Neural cell (in vitro differentiated cells): ENCODE results near the gene GET4. TPM values are rescaled to one million over a fixed set of nuclear protein-coding genes. Genes with fewer than 3 reads are reported as not detected.
"Not testable (repeated sequence)": the region's sequence is repeated elsewhere in the genome, so short reads cannot be mapped to it uniquely, and the experiment has no call there.

ENCODE experiments used
- H2AFZ ChIP-seq: fragments of 200-600, 300-800 bp; sonication (generic), shearing (Covaris generic); 2 replicates; pipeline ENCODE4 v1.6.0; 2014; ENCODE audit warnings: low read depth, mild to moderate bottlenecking, antibody characterized with exemption, low read length, moderate library complexity
- H3F3A ChIP-seq: fragments of 200-600 bp; shearing (Covaris generic); 2 replicates; pipeline ENCODE4 v1.6.1; 2016; ENCODE audit warnings: mild to moderate bottlenecking, moderate library complexity, mixed read lengths, antibody characterized with exemption, low read length; ENCODE audit not compliant: insufficient read depth, poor library complexity, severe bottlenecking
- H3K27ac ChIP-seq: fragments of 200-600, 300-800 bp; sonication (generic), shearing (Covaris generic); 2 replicates; pipeline ENCODE4 v1.5.1; 2014; ENCODE audit warnings: mild to moderate bottlenecking, low read length, moderate library complexity
- H3K27me3 ChIP-seq: fragments of 300-800, 200-600 bp; sonication (generic), shearing (Covaris generic); 2 replicates; pipeline ENCODE4 v1.6.0; 2014; ENCODE audit warnings: mild to moderate bottlenecking, low read depth, low read length, moderate library complexity; ENCODE audit not compliant: insufficient read depth
- H3K36me3 ChIP-seq: fragments of 300-800, 200-600 bp; sonication (generic), shearing (Covaris generic); 2 replicates; pipeline ENCODE4 v1.5.1; 2014; ENCODE audit warnings: mild to moderate bottlenecking, antibody characterized with exemption, low read length, moderate library complexity; ENCODE audit not compliant: insufficient read depth
- H3K4me2 ChIP-seq: fragments of 300-800, 200-600 bp; sonication (generic), shearing (Covaris generic); 2 replicates; pipeline ENCODE4 v1.6.0; 2014; ENCODE audit warnings: mild to moderate bottlenecking, low read length
- H3K4me3 ChIP-seq: fragments of 300-800, 200-600 bp; sonication (generic), shearing (Covaris generic); 2 replicates; pipeline ENCODE4 v1.5.1; 2014; ENCODE audit warnings: mild to moderate bottlenecking, low read length, moderate library complexity
- H3K79me2 ChIP-seq: fragments of 200-600 bp; shearing (Covaris generic); replicated peaks from 2 replicates; pipeline ENCODE4 v1.6.0; 2014; ENCODE audit warnings: mild to moderate bottlenecking, low read length, moderate library complexity; ENCODE audit not compliant: insufficient read depth
- H3K9ac ChIP-seq: fragments of 300-800, 200-600 bp; sonication (generic), shearing (Covaris generic); 2 replicates; pipeline ENCODE4 v1.6.1; 2016; ENCODE audit warnings: mild to moderate bottlenecking, low read length, mixed read lengths
- H3K9me2 ChIP-seq: fragments of 200-600 bp; shearing (Covaris generic); 2 replicates; pipeline ENCODE4 v1.6.1; 2016; ENCODE audit warnings: mild to moderate bottlenecking, low read length, mixed read lengths; ENCODE audit not compliant: insufficient read depth
- H3K9me3 ChIP-seq: fragments of 200-600, 300-800 bp; sonication (generic), shearing (Covaris generic); 2 replicates; pipeline ENCODE4 v1.6.1; 2016; ENCODE audit warnings: mild to moderate bottlenecking, mixed run types, low read length, moderate library complexity, mixed read lengths
- H4K20me1 ChIP-seq: fragments of 200-600 bp; shearing (Covaris generic); 2 replicates; pipeline ENCODE4 v1.6.1; 2016; ENCODE audit warnings: mild to moderate bottlenecking, mixed run types; ENCODE audit not compliant: insufficient read depth
- EP300 ChIP-seq: fragments of 450-650 bp; conservative IDR thresholded peaks from 2 replicates; pipeline ENCODE4 v1.6.1; 2014; ENCODE audit warnings: antibody characterized with exemption, mild to moderate bottlenecking, moderate library complexity; ENCODE audit not compliant: poor library complexity, severe bottlenecking
- EZH2 ChIP-seq: fragments of 200-600, 300-800 bp; shearing (Covaris generic), sonication (generic); IDR thresholded peaks from 2 replicates; pipeline ENCODE4 v1.6.1; 2014; ENCODE audit warnings: antibody characterized with exemption, low read length, borderline replicate concordance, mild to moderate bottlenecking; ENCODE audit not compliant: insufficient read depth, poor library complexity, severe bottlenecking
- MXI1 ChIP-seq: fragments of 450-650 bp; conservative IDR thresholded peaks from 2 replicates; pipeline ENCODE4 v1.6.1; 2014; ENCODE audit warnings: antibody characterized with exemption, mild to moderate bottlenecking; ENCODE audit not compliant: poor library complexity, severe bottlenecking
- POLR2AphosphoS5 ChIP-seq: IDR thresholded peaks from 2 replicates; pipeline ENCODE4 v1.6.1; 2012
- RAD21 ChIP-seq: fragments of 450-650 bp; conservative IDR thresholded peaks from 2 replicates; pipeline ENCODE4 v1.6.1; 2014; ENCODE audit warnings: antibody characterized with exemption, mild to moderate bottlenecking, moderate library complexity
- SMC3 ChIP-seq: fragments of 450-650 bp; conservative IDR thresholded peaks from 2 replicates; pipeline ENCODE4 v1.6.1; 2014; ENCODE audit warnings: antibody characterized with exemption, mild to moderate bottlenecking, moderate library complexity; ENCODE audit not compliant: poor library complexity
- TAF1 ChIP-seq: IDR thresholded peaks from 2 replicates; pipeline ENCODE4 v1.6.1; 2012; ENCODE audit warnings: low read depth
- polyA plus RNA-seq: library from polyadenylated mRNA; depleted of rRNA; stranded (reverse); fragments of >200 nt; gene quantifications from 2 replicates; pipeline ENCODE4 v1.2.3, GENCODE V29; 2014
- TF ChIP-seq, protein P1 (sequence below): IDR thresholded peaks from 2 replicates; pipeline ENCODE4 v1.6.1; 2012; ENCODE audit warnings: borderline replicate concordance
- TF ChIP-seq, protein P2 (sequence below): fragments of 450-650 bp; IDR thresholded peaks from 2 replicates; pipeline ENCODE4 v1.5.1; 2014; ENCODE audit warnings: antibody characterized with exemption, mild to moderate bottlenecking, moderate library complexity; ENCODE audit not compliant: poor library complexity, severe bottlenecking

Gene GET4
- polyA plus RNA-seq, 1 donor from 2014 or later: 63.8 TPM

DNA sequence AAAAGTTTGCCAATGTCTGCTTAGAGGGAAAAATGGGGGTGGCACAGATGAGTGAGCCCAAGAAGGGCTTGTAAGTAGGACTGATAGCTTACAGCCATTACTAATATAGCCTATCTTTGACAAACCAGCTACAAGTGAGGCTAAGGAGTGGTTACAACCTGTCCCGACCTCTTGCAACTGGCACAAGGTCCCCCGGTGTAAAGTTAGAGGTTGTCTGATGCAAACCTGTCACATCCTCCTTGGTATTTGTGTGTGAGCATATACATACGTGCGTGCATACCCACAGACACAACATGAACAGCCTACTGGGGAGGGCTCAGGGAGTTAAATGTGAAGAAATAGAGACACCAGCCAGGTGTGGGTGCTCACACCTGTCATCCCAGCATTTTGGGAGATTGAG lies 63.5 kb downstream of the GET4 start:
- no peak overlapping the region for H3K4me2 ChIP-seq
- no peaks in the 10 kb centered on the region for H3K36me3 ChIP-seq
- no peak overlapping the region for H3K4me3 ChIP-seq
- H3K9me2 ChIP-seq: no peaks in the 10 kb centered on the region
- no peaks in the 10 kb centered on the region for H3K27me3 ChIP-seq
- no peak overlapping the region for H3K9ac ChIP-seq
- no peak overlapping the region for H2AFZ ChIP-seq
- H3K79me2 ChIP-seq: no peaks in the 10 kb centered on the region
- no peaks in the 10 kb centered on the region for H3F3A ChIP-seq
- TF ChIP-seq, protein P1, sequence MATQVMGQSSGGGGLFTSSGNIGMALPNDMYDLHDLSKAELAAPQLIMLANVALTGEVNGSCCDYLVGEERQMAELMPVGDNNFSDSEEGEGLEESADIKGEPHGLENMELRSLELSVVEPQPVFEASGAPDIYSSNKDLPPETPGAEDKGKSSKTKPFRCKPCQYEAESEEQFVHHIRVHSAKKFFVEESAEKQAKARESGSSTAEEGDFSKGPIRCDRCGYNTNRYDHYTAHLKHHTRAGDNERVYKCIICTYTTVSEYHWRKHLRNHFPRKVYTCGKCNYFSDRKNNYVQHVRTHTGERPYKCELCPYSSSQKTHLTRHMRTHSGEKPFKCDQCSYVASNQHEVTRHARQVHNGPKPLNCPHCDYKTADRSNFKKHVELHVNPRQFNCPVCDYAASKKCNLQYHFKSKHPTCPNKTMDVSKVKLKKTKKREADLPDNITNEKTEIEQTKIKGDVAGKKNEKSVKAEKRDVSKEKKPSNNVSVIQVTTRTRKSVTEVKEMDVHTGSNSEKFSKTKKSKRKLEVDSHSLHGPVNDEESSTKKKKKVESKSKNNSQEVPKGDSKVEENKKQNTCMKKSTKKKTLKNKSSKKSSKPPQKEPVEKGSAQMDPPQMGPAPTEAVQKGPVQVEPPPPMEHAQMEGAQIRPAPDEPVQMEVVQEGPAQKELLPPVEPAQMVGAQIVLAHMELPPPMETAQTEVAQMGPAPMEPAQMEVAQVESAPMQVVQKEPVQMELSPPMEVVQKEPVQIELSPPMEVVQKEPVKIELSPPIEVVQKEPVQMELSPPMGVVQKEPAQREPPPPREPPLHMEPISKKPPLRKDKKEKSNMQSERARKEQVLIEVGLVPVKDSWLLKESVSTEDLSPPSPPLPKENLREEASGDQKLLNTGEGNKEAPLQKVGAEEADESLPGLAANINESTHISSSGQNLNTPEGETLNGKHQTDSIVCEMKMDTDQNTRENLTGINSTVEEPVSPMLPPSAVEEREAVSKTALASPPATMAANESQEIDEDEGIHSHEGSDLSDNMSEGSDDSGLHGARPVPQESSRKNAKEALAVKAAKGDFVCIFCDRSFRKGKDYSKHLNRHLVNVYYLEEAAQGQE: no peak
- no peaks in the 10 kb centered on the region for H3K9me3 ChIP-seq
- no peaks in the 10 kb centered on the region for H4K20me1 ChIP-seq
- H3K27ac ChIP-seq: no peak overlapping the region

DNA sequence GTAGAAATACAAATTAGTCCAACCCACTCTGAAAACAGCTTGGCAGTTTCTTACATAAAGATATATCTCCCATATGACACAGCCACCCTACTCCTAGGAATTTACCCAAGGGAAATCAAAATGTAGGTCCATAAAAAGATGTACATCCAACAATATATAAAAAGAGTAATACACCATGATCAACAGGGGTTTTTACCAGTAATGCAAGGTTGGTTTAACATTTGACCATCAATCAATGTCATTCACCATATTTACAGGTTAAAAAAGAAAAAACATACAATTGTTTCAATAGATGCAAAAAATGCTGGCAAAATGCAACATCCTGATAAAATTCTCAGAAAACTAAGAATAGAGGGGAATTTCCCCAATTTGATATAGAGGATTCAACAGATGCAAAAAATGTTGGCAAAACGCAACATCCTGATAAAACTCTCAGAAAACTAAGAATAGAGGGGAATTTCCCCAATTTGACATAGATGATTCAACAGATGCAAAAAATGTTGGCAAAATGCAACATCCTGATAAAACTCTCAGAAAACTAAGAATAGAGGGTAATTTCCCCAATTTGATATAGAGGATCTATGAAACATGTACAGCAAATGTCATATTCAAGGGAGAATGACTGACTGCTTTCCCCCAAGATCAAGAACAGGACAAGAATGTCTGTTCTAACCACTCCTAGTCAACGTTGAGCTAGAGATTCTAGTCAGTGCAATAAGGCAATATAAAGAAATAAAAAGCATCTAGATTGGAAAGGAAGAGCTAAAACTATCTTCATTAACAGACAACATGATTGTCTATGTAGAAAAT lies 64.5 kb downstream of the GET4 start:
- H3K79me2 ChIP-seq: no peaks in the 10 kb centered on the region
- H3F3A ChIP-seq: no peaks in the 10 kb centered on the region
- no peak overlapping the region for H3K4me3 ChIP-seq
- no peaks in the 10 kb centered on the region for H3K9me2 ChIP-seq
- H3K36me3 ChIP-seq: no peaks in the 10 kb centered on the region
- H3K27ac ChIP-seq: no peak overlapping the region
- no peaks in the 10 kb centered on the region for H3K9me3 ChIP-seq
- H3K4me2 ChIP-seq: no peak overlapping the region
- H3K9ac ChIP-seq: no peak overlapping the region
- TF ChIP-seq MXI1 (no peak), EP300 (no peak), RAD21 (no peak), EZH2 (no peak), TAF1 (no peak), SMC3 (no peak), POLR2AphosphoS5 (no peak)
- TF ChIP-seq, protein P1: no peak
- TF ChIP-seq, protein P2, sequence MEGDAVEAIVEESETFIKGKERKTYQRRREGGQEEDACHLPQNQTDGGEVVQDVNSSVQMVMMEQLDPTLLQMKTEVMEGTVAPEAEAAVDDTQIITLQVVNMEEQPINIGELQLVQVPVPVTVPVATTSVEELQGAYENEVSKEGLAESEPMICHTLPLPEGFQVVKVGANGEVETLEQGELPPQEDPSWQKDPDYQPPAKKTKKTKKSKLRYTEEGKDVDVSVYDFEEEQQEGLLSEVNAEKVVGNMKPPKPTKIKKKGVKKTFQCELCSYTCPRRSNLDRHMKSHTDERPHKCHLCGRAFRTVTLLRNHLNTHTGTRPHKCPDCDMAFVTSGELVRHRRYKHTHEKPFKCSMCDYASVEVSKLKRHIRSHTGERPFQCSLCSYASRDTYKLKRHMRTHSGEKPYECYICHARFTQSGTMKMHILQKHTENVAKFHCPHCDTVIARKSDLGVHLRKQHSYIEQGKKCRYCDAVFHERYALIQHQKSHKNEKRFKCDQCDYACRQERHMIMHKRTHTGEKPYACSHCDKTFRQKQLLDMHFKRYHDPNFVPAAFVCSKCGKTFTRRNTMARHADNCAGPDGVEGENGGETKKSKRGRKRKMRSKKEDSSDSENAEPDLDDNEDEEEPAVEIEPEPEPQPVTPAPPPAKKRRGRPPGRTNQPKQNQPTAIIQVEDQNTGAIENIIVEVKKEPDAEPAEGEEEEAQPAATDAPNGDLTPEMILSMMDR: no peak
- H2AFZ ChIP-seq: no peak overlapping the region
- no peaks in the 10 kb centered on the region for H4K20me1 ChIP-seq
- no peaks in the 10 kb centered on the region for H3K27me3 ChIP-seq

DNA sequence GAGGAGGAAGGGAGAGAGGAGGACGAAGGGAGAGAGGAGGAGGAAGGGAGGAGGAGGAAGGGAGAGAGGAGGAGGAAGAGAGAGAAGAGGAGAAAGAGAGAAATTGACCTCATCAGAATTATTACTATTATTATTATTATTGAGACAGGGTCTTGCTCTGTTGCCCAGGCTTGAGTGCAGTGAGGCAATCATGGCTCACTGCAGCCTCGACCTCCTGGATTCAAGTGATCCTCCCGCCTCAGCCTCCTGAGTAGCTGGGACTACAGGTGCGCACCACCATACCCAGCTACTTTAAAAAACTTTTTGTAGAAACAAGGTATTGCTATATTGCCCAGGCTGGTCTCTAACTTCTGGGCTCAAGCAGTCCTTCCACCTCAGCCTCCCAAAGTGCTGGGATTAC lies 67.4 kb downstream of the GET4 start:
- H3K27ac ChIP-seq, H4K20me1 ChIP-seq, H3F3A ChIP-seq, H2AFZ ChIP-seq, H3K9me2 ChIP-seq, H3K79me2 ChIP-seq, H3K36me3 ChIP-seq, H3K27me3 ChIP-seq, H3K9me3 ChIP-seq, H3K4me2 ChIP-seq, H3K9ac ChIP-seq, H3K4me3 ChIP-seq: not testable (repeated sequence)
